ENCODE data around the gene ACY1. TPM values are rescaled to one million over a fixed set of nuclear protein-coding genes. Genes with fewer than 3 reads are reported as not detected.
A peak's percentile ranks its signal among the peaks of the same experiment; 100 is the strongest.
"Not testable (repeated sequence)": the region's sequence is repeated elsewhere in the genome, so short reads cannot be mapped to it uniquely, and the experiment has no call there.

ACY1 gene
- total RNA-seq, 1 donor from 2014 or later: 14.9 TPM

- DNase-seq (ENCODE audit: low spot score): no peak
Measured at GRCh38 chr3:51983578-51984268, 388 bp downstream of the ACY1 start.

DNA sequence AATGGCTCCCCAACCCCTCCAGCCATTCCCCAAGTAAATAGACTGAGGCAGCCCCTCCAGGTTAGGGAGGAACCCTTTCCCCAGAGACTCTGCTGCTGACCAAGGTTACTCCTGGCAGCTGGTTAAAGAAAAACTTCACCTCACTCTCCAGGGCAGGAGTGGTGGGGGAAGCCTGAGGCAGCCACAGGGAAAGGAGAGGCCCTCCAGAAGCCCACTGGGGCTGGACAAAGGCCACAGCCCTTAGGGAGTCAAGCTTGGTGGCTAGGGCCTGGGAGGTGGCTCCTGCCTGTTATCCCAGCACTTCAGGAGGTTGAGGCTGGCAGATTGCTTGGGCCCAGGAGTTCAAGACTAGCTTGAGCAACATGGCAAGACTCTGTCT is 923 bp downstream of the ACY1 start:
- no peak for DNase-seq (ENCODE audit: low spot score)

GRCh38 chr3:51985063-51985462 is 1.7 kb downstream of the ACY1 start:
- no peak for DNase-seq (ENCODE audit: low spot score)

DNA sequence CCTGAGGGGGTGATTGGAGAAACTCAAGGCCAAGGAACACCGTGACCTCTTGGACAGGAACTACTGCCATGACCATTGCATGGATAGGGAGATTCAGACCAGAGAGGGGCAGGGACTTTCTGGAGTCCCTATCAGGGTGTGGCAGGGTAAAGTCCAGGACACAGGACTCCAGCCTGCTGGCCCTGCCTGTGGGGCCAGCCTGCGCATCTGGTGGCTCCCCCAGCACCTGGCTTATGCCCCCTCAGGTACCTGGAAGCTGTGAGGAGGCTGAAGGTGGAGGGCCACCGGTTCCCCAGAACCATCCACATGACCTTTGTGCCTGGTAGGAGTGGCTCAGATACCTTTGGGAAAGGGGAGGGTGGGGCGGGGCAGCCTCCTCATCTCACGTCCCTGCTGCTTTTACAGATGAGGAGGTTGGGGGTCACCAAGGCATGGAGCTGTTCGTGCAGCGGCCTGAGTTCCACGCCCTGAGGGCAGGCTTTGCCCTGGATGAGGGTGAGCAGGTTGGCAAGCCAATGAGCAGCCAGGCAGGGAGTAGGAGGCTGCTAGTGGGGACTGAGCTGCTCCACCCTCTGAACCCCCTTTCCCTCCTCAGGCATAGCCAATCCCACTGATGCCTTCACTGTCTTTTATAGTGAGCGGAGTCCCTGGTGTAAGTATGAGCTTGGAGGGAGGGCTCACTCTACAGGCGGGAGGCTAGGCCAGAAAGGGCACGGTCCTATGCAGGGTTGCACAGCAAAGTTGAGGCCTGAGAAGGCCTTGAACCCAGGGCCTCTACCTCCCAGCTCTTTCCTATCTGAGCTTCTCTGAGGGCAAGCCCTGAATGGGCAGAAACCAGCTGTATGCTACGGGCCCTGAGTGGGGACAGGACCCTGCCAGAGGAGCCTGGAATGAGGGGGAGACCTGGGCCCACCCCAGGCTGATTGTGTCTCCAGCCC is 2.9 kb downstream of the ACY1 start:
- DNase-seq (ENCODE audit: low spot score): no peak

DNA sequence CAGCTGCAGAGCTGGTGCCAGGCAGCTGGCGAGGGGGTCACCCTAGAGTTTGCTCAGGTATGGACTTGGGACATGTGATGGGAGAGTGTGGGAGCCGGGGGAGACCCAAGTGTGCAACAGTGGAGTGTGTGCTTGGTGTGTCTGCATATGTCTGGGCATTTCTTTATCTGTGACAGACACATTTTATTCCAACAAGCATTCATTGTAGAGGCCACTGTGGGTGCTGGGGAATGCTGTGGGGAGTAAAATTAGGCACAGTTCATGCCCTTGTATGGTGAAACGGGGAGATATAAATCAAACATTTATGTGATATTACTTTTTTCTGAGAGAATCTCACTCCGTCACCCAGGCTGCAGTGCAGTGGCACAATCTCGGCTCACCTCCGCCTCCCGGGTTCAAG is 4.2 kb downstream of the ACY1 start:
- no peak for DNase-seq (ENCODE audit: low spot score)

- no peak for DNase-seq (ENCODE audit: low spot score)
Measured at GRCh38 chr3:51988286-51989146, 5.2 kb downstream of the ACY1 start.

DNA sequence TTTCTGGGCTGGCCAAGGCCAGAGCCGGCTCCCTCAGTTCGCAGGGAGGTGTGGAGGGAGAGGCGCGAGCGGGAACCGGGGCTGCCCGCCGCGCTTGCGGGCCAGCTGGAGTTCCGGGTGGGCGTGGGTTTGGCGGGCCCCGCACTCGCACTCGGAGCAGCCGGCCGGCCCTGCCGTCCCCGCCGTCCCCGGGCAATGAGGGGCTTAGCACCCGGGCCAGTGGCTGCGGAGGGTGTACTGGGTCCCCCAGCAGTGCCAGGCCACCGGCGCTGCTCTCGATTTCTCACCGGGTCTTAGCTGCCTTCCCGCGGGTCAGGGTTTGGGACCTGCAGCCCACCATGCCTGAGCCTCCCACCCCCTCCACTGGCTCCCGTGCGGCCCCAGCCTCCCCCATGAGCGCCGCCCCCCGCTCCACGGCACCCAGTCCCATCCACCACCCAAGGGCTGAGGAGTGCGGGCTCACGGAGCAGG is 7.2 kb downstream of the ACY1 start:
- DNase-seq (ENCODE audit: low spot score): not testable (repeated sequence)

DNA sequence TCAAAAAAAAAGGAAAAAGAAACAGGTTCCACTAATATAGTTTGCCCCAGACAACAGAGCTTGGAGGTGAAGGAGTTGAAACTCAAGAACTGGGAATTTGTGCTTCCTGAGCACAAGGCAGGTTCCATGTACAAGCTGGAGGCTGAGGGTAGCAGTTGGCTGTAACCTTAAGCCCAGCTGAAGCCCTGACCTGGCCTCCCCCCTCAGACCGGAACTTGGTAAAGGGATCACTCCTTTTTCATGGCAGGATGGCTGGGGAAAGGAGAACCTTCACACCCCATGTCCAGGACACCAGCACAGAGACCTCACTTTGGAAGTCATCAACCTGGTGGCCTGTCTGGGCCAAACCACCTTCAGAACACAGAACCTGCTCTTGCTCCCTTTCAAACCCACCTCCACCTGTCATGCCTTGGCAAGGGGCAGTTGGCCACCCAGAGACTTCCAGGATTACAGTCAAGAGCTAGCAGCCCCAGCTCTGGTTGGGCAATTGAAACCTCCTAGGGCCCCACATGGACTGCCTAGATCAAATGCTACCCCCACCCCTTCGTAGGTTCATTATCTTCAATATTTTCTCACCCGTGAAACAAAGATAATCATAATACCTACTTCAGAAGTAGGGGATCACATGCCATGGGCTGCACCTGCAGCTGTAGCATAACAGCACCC is 8.8 kb downstream of the ACY1 start:
- no peak for DNase-seq (ENCODE audit: low spot score)

GRCh38 chr3:51993657-51994056 is 10.3 kb downstream of the ACY1 start:
- not testable (repeated sequence) for DNase-seq (ENCODE audit: low spot score)

DNA sequence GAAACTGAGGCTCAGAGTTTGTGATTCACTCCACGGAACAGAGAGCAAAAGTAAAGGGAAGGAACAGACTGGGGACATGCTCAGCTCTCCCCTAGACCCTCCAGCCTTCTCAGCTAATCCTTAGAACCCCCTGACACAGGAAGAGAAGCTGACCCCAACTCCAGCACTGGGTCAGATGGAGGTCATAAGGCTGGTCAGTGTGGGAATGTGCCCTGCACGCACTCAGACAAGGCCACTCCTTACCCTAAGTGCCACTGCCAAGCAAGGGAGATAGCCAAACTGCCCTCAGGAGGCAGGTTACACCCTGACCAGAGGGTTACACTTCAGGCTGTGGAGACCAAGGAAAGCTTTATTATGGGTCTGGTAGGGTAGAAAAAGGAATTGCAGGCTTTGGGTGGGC is 11.2 kb downstream of the ACY1 start:
- DNase-seq (ENCODE audit: low spot score): no peak

DNA sequence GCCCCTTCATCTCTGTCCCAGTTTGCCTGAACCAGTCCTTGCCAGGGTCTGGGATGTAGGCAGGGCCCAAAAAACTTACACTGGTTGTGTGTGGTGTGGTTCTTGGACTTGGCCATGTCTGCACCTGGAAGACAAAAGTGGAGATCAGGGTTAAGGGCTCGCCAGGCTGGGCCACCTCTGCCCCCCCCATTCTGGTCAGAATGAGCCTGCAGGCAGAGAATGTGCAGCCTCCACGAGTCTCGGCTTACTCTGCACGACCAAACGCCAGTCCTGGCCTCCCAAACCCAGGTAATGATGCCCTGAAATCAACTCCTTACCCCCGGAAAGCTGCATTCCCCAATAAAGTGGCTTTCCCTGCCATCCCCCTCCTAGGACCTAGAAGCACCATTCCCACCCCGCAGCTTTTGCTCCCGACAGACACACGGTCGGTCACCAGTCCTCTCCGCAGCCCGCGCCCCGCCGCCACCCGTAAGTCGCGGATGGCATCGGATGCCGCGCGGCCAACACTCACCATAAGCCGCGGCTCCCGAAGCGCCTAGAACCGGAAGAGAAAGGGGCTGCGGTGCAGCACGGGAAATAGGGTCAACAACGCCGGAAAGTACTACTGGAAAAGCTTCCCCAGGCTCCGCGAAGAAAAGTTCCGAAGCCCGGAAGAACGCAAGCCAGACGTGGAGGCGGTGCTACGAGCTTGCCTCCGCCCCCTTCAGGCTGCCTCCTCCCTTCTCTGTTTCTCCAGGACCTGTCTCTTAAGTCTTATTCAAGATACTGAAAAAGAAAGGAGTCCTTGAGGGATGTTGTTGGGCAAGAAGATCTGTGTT is 12.2 kb downstream of the ACY1 start, which contains the start of gene RPL29:
TSS of gene RPL29 (minus strand) at position 550 of the 818 bp plus-strand sequence. CDS start at position 116, 434 bp downstream.
- peak; percentile 97 for DNase-seq (ENCODE audit: low spot score)

DNA sequence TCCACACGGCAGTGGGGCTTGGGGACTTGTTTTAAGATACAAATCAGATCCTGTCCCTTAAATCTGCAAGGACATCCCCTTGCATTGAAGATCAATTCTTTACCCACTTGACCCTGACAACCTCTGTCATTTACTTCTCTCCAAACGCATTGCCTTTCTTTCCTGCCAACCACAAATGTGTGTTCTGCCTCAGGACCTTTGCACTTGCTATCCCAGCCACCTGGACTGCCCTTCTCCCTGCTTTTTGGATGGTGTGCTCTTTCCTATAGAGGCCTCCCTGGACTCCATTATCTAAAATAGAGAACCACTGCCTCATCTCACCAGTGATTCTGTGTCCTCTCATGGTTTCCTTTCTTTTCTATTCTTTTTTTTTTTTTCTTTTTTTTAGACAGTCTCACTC is 13.8 kb downstream of the ACY1 start:
- DNase-seq (ENCODE audit: low spot score): no peak

DNA sequence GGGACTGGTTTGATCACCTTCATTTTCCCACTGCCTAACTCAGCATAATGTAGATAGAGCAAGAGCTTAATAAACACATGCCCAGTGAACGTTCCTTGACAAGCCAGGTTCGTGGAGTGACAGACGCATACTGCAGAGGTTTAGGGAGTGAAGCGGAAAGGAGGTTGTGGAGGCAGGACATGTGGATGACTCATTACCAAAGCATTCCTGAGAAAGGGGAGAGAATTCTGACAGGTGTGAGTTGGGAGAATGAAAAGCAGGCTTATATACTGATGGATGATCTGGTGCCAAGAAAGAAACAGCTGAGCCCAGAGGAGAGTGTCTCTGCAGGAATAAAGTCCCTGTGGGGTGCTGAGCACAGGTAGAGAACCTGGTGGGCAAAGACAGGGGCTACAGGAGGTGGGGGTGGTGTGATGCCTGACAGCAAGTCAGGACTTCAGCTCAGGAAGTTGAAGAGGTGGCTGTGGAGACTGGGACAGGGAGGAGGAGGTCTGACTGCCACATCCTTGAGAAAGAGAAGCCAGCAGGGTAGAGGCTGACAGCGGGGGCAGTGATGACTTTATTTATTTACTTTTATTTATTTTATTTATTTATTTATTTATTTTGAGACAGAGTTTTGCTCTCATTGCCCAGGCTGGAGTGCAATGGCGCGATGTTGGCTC is 14.7 kb downstream of the ACY1 start:
- DNase-seq (ENCODE audit: low spot score): peak; percentile 50

DNA sequence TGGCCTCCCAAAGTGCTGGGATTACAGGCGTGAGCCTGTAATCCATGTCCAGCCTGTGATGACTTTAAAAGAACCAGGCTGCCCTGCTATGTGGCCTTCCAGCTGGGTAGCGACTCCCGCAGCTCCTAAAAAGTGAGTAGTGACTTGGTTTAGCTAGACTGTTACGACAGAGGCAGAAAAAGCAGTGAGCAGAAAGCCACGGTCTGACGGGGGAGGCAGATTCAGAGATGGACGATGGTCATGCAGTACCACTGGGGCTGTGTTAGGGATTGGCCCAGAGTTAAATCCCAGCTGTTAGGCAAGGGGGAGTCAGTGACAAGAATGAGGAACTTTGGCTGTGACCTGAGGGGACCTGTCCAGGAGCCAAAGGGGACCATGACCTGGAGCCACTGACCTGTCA is 15.4 kb downstream of the ACY1 start:
- DNase-seq (ENCODE audit: low spot score): no peak

GRCh38 chr3:51999846-52000245 is 16.5 kb downstream of the ACY1 start:
- DNase-seq (ENCODE audit: low spot score): no peak

DNA sequence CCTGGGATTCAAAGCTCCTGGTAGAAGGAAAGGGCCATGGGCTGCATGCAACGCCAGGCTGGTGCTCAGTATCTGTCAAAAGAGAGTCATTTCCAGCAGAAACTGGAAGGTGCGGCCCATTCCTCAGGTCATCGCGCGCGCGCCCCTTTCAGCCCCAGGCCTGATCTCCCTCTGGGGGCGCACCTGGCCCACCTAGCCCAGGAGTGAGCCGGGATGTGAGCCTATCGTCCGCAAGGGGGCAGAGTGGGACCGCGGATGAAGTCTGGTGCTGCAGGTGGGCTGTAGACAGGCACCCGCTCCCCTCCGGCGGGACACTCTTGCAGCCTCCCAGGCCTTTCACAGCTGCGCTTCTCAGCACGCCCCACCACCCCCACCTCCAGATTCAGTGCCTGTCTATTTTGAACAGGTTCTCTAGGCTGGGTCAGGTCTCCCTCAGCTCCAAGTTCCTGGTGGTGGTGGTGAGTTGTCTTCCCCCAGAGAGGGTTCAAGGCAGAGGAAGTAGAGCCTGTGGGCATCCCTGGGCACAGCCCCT is 18.2 kb downstream of the ACY1 start:
- peak; percentile 68 for DNase-seq (ENCODE audit: low spot score)

- no peak for DNase-seq (ENCODE audit: low spot score)
Measured at GRCh38 chr3:52002748-52003147, 19.4 kb downstream of the ACY1 start.

DNA sequence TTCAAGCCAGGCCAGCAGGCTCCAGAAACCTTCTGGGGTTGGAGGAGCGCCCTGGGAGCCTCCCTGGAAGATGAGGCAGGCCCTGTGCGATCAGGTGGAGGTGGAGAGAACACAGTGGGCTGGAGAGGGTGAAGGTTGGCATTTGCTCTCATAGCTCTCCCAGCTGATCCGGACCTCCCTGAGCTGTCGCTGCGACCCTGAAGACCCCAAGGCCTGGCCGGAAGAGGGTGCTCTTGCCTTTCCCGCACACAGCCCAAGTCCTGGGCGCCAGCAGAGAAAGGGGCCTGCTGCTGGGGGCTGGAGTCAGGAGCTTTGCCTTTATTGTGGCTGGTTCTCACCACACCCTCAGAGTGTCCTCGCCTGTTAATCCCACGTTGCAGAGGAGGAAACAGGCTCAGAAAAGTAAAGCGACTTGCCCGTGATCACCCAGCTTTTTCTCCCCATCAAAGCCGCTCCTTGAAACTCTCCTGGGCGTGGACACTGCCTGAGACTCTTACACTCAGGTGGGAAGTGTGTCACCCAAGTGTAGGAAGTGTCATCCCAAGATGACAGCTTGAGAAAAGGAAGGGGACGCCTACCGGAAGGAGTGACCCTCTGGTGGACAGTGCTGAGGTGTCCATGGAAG is 20.9 kb downstream of the ACY1 start:
- DNase-seq (ENCODE audit: low spot score): peak; percentile 82

GRCh38 chr3:52004906-52005395 is 21.6 kb downstream of the ACY1 start:
- DNase-seq (ENCODE audit: low spot score): no peak
